Thymus (tissue), 11 donors: Measurements from ENCODE around the gene CPLX3. TPM values are rescaled to one million over a fixed set of nuclear protein-coding genes. Genes with fewer than 3 reads are reported as not detected.
A peak's percentile ranks its signal among the peaks of the same experiment; 100 is the strongest.

ENCODE experiments used
- DNase-seq, 9 donors: peaks; one replicate each; pipeline ENCODE4 v3.0.0-alpha.2; 2013; ENCODE audit warnings: low spot score in 9 of 9, low read depth in 6 of 9, missing footprints in 1 of 9
- H3K27ac ChIP-seq, 2 donors: one replicate each; pipeline ENCODE4 v1.5.1; 2013; ENCODE audit warnings: control low read depth in 1 of 2, low read depth in 1 of 2, low read length in 1 of 2, mild to moderate bottlenecking in 1 of 2, moderate library complexity in 1 of 2
- H3K27me3 ChIP-seq, 2 donors: one replicate each; pipeline ENCODE4 v1.5.1; 2013; ENCODE audit warnings: low read length in 1 of 2; ENCODE audit not compliant: control insufficient read depth in 2 of 2, insufficient read depth in 1 of 2
- H3K36me3 ChIP-seq, 2 donors: one replicate each; pipeline ENCODE4 v1.5.1; 2013; ENCODE audit warnings: low read length in 1 of 2, mild to moderate bottlenecking in 1 of 2, moderate library complexity in 1 of 2; ENCODE audit not compliant: control insufficient read depth in 2 of 2, insufficient read depth in 2 of 2
- H3K4me1 ChIP-seq, 2 donors: one replicate each; pipeline ENCODE4 v1.5.1; 2013; ENCODE audit warnings: low read length in 2 of 2; ENCODE audit not compliant: control insufficient read depth in 2 of 2, insufficient read depth in 2 of 2
- H3K4me3 ChIP-seq, 2 donors: one replicate each; pipeline ENCODE4 v1.5.1; 2013; ENCODE audit warnings: low read length in 2 of 2, control low read depth in 1 of 2, mild to moderate bottlenecking in 1 of 2
- H3K9me3 ChIP-seq, 2 donors: one replicate each; pipeline ENCODE4 v1.5.1; 2013; ENCODE audit warnings: low read length in 1 of 2, mild to moderate bottlenecking in 1 of 2; ENCODE audit not compliant: control insufficient read depth in 2 of 2, insufficient read depth in 1 of 2
- WGBS: extraction: QIAGEN DNeasy Blood & Tissue Kit; methylation state at CpG from one replicate; pipeline ENCODE4 v1.1.7; 2013; 5-methylcytosine and 5-hydroxymethylcytosine counted together
- polyA plus RNA-seq: library from polyadenylated mRNA; stranded (reverse); fragments of 200-250 nt; gene quantifications from one replicate; pipeline ENCODE4 v1.2.3, GENCODE V29; 2013
- total RNA-seq: library from RNA; stranded (reverse); fragments of 120-200 nt; gene quantifications from one replicate; pipeline ENCODE4 v1.2.4, GENCODE V29; 2013
- donor health status: healthy.

The CPLX3 gene
- total and polyA plus RNA-seq, 2 donors = 0.05 to 1.1 TPM

- peaks cover 7 to 45% of the 10 kb centered on the region in 2 donors for H3K36me3 ChIP-seq
- H3K4me3 ChIP-seq = peak overlapping the region; percentile 51 to 98
- peaks cover 0 to 6% of the 10 kb centered on the region in 2 donors for H3K9me3 ChIP-seq
- H3K27me3 ChIP-seq = no peaks in the 10 kb centered on the region
- peak; percentile 84 to 98 (median 92) for DNase-seq
- H3K4me1 ChIP-seq = peaks cover 74 to 95% of the 10 kb centered on the region in 2 donors
- WGBS = 4% methylated on average over 13 of the region's 13 CpGs
- peak overlapping the region; percentile 98 to 99 for H3K27ac ChIP-seq
These were observed 39.0 kb upstream of the CPLX3 start for GRCh38 chr15:74787251-74788041.

GRCh38 chr15:74788042-74788682 is 38.3 kb upstream of the CPLX3 start:
- H3K36me3 ChIP-seq = peaks cover 7 to 51% of the 10 kb centered on the region in 2 donors
- 7% methylated on average over 7 of the region's 7 CpGs for WGBS
- no peak for DNase-seq
- peaks cover 74 to 96% of the 10 kb centered on the region in 2 donors for H3K4me1 ChIP-seq
- H3K27ac ChIP-seq = peak overlapping the region; percentile 98 to 99
- peak overlapping the region; percentile 51 to 98 for H3K4me3 ChIP-seq
- no peaks in the 10 kb centered on the region for H3K27me3 ChIP-seq
- H3K9me3 ChIP-seq = peaks cover 0 to 6% of the 10 kb centered on the region in 2 donors

DNA sequence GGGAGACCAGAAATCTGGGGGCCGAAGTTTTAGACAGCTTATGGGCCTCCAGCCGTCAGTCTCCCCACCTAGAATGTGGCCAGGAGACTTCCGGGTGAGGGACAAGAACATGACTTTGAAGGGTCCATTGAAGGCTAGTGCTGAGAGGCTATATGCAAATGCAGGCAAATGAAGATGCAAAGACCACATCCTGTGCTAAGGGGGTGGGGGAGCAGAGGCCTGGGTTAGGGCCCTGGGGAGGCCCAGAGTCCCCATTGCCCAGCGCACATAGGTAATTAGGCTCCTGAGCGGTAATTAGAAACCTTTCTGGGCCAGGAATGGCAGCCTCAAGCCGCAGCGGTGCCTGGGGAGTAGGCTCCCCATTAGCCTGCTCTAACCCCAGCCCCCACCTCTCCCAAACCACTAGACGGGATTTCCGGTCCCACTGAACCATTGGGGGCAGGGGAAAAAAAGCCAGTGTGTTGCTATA is 37.7 kb upstream of the CPLX3 start:
- DNase-seq = peak in 1 of 9 donors; percentile 84

GRCh38 chr15:74789171-74789631 is 37.2 kb upstream of the CPLX3 start:
- H3K4me1 ChIP-seq = peaks cover 70 to 93% of the 10 kb centered on the region in 2 donors
- peaks cover 7 to 55% of the 10 kb centered on the region in 2 donors for H3K36me3 ChIP-seq
- DNase-seq = no peak
- WGBS = 11% methylated on average over 14 of the region's 14 CpGs
- H3K27ac ChIP-seq = peak overlapping the region; percentile 98 to 99
- H3K4me3 ChIP-seq = peak overlapping the region; percentile 51 to 98
- no peaks in the 10 kb centered on the region for H3K27me3 ChIP-seq
- H3K9me3 ChIP-seq = peaks cover 0 to 9% of the 10 kb centered on the region in 2 donors

More for the DNA sequence above, 37.7 kb upstream of the CPLX3 start:
- 10% methylated on average over 9 of the region's 9 CpGs for WGBS
- Histone ChIP-seq H3K4me1 (peaks cover 74 to 96% of the 10 kb centered on the region in 2 donors), H3K36me3 (peaks cover 7 to 55% of the 10 kb centered on the region in 2 donors), H3K27me3 (no peaks in the 10 kb centered on the region), H3K4me3 (peak overlapping the region; percentile 51 to 98), H3K27ac (peak overlapping the region; percentile 98 to 99), H3K9me3 (peaks cover 0 to 9% of the 10 kb centered on the region in 2 donors)

DNA sequence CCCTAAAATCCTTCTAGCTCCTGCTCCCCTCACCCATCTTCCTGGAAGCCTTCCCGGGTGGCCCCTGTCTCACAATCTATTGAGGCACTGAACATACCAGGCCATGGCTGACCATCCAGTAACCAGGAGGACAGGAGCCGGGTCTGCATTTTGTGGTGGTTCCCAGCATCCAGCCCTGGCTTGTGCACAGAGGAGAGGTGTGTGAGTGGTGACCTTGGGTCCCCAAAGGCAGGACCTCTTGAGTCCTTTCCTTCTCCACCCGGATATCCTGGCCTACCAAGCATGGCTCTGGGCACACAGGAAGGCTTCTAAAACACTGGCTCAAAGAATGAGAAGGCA is 36.7 kb upstream of the CPLX3 start:
- 28% methylated on average over 3 of the region's 3 CpGs for WGBS
- H3K9me3 ChIP-seq = peaks cover 0 to 9% of the 10 kb centered on the region in 2 donors
- H3K4me3 ChIP-seq = peak overlapping the region; percentile 51 to 98
- H3K4me1 ChIP-seq = peaks cover 65 to 92% of the 10 kb centered on the region in 2 donors
- no peak for DNase-seq
- no peaks in the 10 kb centered on the region for H3K27me3 ChIP-seq
- H3K27ac ChIP-seq = peak overlapping the region; percentile 85 to 99
- H3K36me3 ChIP-seq = peaks cover 9 to 54% of the 10 kb centered on the region in 2 donors

DNA sequence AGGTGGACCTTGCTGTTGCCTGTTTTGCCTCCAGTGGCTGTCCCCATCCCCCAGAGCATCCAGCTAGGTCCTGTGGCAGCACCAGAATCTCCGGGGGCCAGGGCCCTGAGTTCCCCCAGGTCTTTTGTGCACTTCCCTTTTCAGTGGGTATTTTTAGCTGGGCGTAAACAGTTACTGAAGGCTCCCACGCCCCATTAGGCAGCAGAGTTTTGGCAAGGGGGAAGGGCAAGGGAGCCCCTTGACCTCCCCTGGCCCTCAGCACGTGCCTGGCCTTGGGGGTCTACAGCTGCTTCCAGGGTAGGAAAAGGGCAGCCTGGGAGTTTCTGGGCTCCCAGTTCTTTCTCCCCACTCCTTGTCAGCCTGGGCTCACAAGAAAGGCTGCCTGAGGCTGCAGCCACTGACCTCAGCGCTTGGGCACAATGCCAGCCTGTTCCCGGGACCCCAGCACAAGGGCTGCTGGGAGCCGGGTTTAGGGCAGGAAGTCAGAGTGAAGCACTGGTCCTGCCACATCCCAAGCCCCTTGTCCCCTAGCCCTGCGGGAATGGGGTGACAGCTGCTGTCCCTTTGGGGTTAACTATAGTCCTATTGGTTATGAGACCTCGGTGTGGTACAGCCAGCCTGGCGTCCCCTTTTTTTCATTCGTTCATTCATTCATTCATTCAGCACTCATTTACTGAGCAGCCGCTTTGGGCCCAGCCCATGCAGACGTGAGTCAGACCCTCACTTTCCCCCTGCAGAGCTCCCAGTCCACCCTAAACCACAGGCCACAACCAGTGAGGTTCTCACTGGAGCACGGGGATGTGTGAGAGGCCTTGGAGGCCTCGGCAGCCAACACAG is 36.1 kb upstream of the CPLX3 start:
- peak overlapping the region; percentile 51 to 98 for H3K4me3 ChIP-seq
- H3K9me3 ChIP-seq = peaks cover 0 to 9% of the 10 kb centered on the region in 2 donors
- peak in 1 of 9 donors; percentile 38 for DNase-seq
- peak overlapping the region; percentile 85 to 99 for H3K27ac ChIP-seq
- peaks cover 10 to 50% of the 10 kb centered on the region in 2 donors for H3K36me3 ChIP-seq
- peaks cover 59 to 91% of the 10 kb centered on the region in 2 donors for H3K4me1 ChIP-seq
- H3K27me3 ChIP-seq = no peaks in the 10 kb centered on the region
- 15% methylated on average over 15 of the region's 15 CpGs for WGBS

DNA sequence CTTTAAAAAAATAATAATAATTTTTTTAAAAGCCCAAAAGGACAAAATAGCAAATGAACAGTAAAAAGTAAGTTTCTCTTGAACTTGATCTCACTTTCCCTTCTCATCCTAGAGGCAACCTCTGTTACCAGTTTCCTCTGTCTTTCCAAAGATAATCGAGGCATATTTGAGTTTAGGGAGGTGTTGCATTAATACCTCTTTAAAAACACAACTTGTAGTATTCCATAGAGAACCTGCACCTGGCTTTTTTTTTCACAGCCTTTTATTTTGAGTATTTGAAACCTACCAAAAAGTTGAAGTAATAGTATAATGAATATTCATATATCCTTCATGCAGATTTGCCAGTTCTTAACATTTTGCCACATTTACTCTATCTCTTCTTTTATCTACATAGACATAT is 35.4 kb upstream of the CPLX3 start:
- Histone ChIP-seq H3K4me1 (peaks cover 52 to 86% of the 10 kb centered on the region in 2 donors), H3K27me3 (no peaks in the 10 kb centered on the region), H3K27ac (no peak overlapping the region), H3K36me3 (peaks cover 7 to 47% of the 10 kb centered on the region in 2 donors), H3K4me3 (no peak overlapping the region), H3K9me3 (peaks cover 0 to 9% of the 10 kb centered on the region in 2 donors)
- 32% methylated on average over 1 of the region's 1 CpG for WGBS
- DNase-seq = no peak

DNA sequence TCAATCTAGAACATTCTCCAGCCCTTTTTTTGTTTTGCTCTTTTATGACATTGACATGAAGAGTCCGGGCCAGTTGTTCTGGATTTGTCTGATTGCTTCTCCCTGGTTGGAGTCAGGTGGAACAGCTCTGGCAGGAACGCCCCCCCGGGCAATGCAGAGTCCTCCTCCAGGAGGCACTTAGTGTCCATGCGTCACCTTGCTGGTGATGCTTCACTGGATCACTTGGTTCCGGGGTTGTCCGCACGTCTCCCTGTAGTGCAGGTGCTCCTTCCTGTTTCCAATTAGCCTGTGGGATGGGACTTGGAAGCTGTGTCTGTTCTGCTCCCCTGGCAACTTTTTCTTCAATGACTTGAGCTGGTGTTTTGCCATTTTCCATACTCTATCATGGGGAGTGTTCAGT is 34.8 kb upstream of the CPLX3 start:
- Histone ChIP-seq H3K9me3 (peaks cover 0 to 9% of the 10 kb centered on the region in 2 donors), H3K4me3 (no peak overlapping the region), H3K27ac (no peak overlapping the region), H3K27me3 (no peaks in the 10 kb centered on the region), H3K4me1 (peaks cover 45 to 80% of the 10 kb centered on the region in 2 donors), H3K36me3 (peaks cover 7 to 40% of the 10 kb centered on the region in 2 donors)
- no peak for DNase-seq
- 91% methylated on average over 7 of the region's 7 CpGs for WGBS
